Measurements from ENCODE around the gene SAMD8.
"Not testable (repeated sequence)": the region's sequence is repeated elsewhere in the genome, so short reads cannot be mapped to it uniquely, and the experiment has no call there.

SAMD8 gene

GRCh38 chr10:75201793-75202307 lies 90.4 kb downstream of the SAMD8 start:
- Histone ChIP-seq H3K27ac (replicated peaks) (no peak overlapping the region), H3K4me3 (replicated peaks; ENCODE audit: insufficient read depth, low read length) (no peak overlapping the region), H3K27me3 (ENCODE audit: insufficient read depth, poor library complexity, severe bottlenecking) (no peaks in the 10 kb centered on the region)
- TF ChIP-seq GABPA (IDR thresholded peaks at IDR 0.05; ENCODE audit: low read depth) (no peak), POLR2AphosphoS5 (IDR thresholded peaks at IDR 0.05; ENCODE audit: low read depth) (no peak), CTCF (IDR thresholded peaks at IDR 0.05; ENCODE audit: insufficient read depth, low read length) (no peak), SPI1 (IDR thresholded peaks at IDR 0.05; ENCODE audit: borderline replicate concordance, low read depth) (no peak), REST (IDR thresholded peaks at IDR 0.05; ENCODE audit: insufficient replicate concordance, low read depth) (no peak)
- no peak for DNase-seq (ENCODE audit: low read depth in 1 of 2, low spot score in 1 of 2)

GRCh38 chr10:75202321-75203045 lies 91.0 kb downstream of the SAMD8 start:
- no peaks in the 10 kb centered on the region for H3K27me3 ChIP-seq (ENCODE audit: insufficient read depth, poor library complexity, severe bottlenecking)
- TF ChIP-seq REST (IDR thresholded peaks at IDR 0.05; ENCODE audit: insufficient replicate concordance, low read depth), result no peak
- no peak for TF ChIP-seq SPI1 (IDR thresholded peaks at IDR 0.05; ENCODE audit: borderline replicate concordance, low read depth)
- TF ChIP-seq CTCF (IDR thresholded peaks at IDR 0.05; ENCODE audit: insufficient read depth, low read length), result no peak
- TF ChIP-seq POLR2AphosphoS5 (IDR thresholded peaks at IDR 0.05; ENCODE audit: low read depth), result no peak
- no peak for TF ChIP-seq GABPA (IDR thresholded peaks at IDR 0.05; ENCODE audit: low read depth)
- no peak overlapping the region for H3K27ac ChIP-seq (replicated peaks)
- H3K4me3 ChIP-seq (replicated peaks; ENCODE audit: insufficient read depth, low read length), result no peak overlapping the region
- no peak for DNase-seq (ENCODE audit: low read depth in 1 of 2, low spot score in 1 of 2)

GRCh38 chr10:75203046-75203620 lies 91.7 kb downstream of the SAMD8 start:
- not testable (repeated sequence) for H3K27me3 ChIP-seq (ENCODE audit: insufficient read depth, poor library complexity, severe bottlenecking); DNase-seq (ENCODE audit: low read depth in 1 of 2, low spot score in 1 of 2); H3K27ac ChIP-seq (replicated peaks); H3K4me3 ChIP-seq (replicated peaks; ENCODE audit: insufficient read depth, low read length)

GRCh38 chr10:75203724-75204123 lies 92.3 kb downstream of the SAMD8 start:
- no peak for DNase-seq (ENCODE audit: low read depth in 1 of 2, low spot score in 1 of 2)
- H3K27me3 ChIP-seq (ENCODE audit: insufficient read depth, poor library complexity, severe bottlenecking), result no peaks in the 10 kb centered on the region
- no peak overlapping the region for H3K4me3 ChIP-seq (replicated peaks; ENCODE audit: insufficient read depth, low read length)
- TF ChIP-seq GABPA (IDR thresholded peaks at IDR 0.05; ENCODE audit: low read depth) (no peak), CTCF (IDR thresholded peaks at IDR 0.05; ENCODE audit: insufficient read depth, low read length) (no peak), SPI1 (IDR thresholded peaks at IDR 0.05; ENCODE audit: borderline replicate concordance, low read depth) (no peak), REST (IDR thresholded peaks at IDR 0.05; ENCODE audit: insufficient replicate concordance, low read depth) (no peak), POLR2AphosphoS5 (IDR thresholded peaks at IDR 0.05; ENCODE audit: low read depth) (no peak)
- H3K27ac ChIP-seq (replicated peaks), result no peak overlapping the region
